ENCODE data around the gene EDIL3. TPM values are rescaled to one million over a fixed set of nuclear protein-coding genes. Genes with fewer than 3 reads are reported as not detected.
"Not testable (repeated sequence)": the region's sequence is repeated elsewhere in the genome, so short reads cannot be mapped to it uniquely, and the experiment has no call there.

Gene EDIL3
- polyA plus RNA-seq, 1 donor: 13.2 TPM

DNA sequence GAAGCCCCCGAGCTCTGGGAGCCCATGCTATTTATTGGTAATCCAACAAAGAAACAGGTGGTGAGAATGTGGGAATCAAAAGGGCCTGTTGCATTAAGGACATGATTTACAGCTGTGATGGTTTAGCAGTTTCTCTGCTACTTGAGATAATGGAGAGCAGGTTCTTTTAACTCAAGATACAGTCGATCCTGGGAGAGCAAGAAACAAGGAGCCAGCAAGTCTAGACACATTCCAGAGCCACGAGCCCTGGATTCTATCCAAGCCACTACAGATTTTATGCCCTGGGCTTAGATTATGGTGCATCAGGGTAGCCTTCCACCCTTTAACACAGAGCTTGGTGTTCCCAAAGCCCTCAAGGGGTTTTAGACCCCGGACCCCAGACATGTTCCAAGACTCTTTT, 87.0 kb downstream of the EDIL3 start:
- DNase-seq: not testable (repeated sequence)

DNA sequence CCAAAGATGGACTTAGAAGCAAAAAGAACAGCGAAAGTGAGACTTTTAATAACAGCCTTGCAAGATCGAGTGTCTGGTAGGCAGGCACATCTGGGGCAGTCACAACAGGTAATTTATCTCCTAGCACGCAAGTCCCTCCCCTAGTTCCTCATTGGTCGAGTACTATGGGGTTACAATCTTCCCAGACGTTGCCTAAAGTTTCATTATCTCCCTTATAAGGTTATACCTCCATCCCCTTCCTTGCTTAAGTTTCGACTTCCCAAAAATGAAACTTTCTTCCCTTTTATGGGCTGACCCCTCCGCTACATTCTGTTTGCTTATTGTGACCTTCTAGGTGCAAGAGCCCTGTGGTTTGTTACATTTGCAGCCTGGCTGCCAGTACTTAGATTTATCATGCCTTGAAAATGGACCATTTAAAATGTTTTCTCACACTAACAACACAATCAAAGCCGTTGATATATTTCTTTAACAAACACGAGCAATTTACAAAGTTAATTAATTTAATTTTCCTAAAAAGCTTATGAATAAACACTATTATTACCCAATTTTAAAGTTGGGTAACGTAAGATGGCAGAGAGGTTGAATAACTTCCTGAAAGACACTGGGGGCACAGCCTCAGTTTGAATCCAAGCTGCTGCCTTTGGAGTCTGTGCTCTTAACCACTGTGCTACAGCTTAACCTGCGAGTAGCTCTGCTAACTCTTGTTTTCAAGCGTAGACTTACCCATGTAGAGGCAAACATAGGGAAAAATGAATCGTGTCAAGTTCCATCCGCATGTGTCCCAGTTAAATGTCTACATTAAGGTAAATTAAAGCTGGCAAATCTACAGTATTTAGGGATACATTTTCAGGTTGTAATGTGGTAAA, 91.7 kb downstream of the EDIL3 start:
- no peak for DNase-seq

DNA sequence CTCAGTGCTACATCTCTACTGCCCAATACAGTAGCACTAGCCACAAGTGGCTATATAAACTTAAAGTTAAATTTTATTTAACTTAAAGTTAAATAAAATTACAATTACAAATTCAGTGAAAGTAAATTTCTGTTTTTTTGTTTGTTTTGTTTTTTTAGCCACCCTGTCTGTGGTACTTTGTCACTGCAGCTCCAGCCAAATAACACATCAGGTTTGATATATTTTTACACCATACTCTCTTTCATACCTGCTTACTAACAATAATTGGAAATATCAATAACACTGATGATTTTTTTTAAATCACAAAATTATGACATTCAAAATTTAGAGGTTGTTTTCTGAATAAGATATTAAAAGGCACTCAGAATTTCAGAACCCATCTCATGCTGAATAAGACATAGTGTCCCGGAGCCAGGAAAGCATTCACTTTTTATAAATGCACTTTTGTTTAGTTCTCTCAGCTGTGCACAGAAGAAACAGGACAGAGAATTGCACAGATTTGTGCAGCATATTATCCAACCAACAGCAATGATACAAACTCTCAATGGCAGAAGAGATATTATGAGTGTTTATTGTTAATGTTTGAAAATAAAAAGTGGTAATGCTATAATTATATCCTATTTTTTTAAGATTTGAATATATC, 92.6 kb downstream of the EDIL3 start:
- DNase-seq: no peak

DNA sequence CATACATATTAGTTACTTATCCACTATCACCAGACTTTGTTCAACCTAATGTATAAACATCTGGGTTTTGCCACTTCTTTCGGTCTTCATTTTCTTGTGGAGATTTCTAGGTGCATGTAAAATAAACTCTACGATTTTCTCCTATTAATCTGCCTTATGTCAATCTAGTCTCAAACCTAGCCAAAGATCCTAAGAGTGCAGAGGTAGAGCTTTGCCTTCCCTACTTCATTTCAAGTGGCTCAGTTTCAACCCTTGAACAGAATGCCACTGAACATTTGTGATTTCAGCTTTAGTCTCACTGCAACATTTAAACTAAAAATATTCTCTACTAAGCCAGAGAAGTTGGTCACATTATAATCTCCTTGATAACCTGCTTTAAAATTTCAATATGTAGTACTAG, 94.0 kb downstream of the EDIL3 start:
- DNase-seq: no peak

DNA sequence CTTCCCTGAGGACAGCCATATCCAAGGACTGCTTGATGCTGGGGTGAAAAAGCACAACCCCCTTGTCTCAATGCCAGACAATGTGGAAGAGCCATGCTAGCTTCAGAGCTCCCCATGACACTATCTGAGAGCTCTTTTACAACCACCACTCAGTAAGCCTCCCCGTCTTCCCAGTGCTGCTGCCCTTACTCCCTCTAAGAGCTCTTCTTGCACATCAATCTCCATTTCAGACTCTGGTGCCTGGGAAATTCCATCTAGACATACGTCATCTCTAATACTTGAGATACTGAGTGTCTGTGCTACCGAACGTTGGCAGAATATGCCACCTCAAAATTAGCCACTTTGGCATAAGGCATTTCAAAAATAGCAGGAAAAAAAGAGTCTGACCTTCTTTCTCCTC, 94.5 kb downstream of the EDIL3 start:
- no peak for DNase-seq

DNA sequence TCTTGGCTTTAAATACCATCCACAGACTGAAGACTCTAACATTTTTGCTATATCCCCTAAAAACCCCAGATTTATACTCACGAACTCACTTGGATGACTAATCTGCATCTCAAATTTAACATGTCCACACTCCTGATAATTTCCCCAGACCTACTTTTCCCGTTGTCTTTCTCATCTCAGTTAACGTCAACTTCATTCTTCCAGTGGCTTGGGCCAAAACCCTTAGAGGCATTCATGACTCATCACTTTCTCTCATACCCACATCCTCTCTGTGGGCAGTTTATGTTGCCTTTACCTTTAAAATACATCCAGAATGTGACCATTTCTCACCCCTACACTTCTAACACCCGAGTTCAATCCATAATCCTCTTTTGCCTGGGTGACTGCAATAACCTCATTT, 96.7 kb downstream of the EDIL3 start:
- DNase-seq: no peak

DNA sequence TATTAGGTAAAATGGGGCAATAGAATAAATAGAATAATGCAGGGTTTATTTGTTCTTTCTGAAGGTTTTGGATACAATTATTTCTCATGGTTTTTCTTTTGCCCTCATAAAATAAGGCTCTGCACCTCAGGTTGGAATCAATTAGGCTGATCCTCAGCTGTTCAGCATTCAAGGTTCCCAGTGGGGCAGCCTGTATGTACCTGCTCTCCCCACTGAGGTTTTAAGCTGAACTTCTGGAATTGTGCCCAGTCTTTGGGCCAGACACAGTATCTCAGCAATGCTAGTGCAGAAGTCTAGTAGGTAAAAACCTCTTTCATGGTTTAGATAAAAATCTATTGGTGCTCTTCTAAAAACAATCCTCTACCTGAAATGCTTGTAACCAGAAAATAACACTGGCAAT, 98.0 kb downstream of the EDIL3 start:
- DNase-seq: no peak

DNA sequence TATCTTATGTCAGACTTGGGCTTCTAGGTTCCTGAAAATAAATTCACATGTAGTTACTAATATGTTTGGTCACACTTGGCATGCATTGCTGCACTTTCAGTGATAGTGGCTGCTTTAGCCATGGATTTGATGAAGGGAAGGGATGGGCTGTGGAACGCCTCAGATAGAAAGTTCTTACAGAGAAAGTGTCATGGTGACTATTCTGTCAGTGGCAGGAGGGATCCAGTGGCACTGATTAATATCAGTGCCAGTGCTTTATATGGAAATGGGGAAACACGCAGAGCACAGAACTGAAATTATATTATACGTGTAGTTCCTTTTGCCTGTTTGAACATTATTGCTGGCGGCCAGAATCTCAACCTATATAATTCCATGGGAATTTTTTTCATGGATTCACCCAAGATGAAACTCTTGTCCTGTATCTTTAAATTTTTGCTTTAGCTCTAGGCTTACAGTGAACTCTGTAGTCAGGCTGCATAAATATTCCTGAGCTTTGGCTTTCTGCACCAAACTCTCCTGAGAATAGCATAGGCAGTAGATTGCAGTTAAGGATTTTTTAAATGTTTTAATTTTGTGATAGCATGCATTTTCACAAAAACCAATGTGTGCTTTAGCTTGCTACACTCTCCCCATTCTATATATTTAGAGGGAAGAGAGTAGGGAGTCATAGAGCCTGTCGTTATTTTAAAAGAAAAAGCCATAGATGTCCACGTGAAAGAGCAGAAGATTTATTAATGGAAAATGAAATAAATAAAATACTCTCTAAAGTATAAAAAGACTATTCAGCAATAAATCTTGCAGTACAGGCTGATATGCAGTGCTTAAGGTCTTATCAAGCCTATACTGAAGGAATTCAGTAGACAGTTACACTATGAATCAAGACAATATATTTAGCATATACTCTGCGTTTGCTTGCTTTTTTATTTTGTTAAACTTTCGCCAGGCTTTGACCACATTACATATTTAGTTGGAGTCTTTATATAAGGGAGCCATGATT, 98.7 kb downstream of the EDIL3 start:
- DNase-seq: peak; percentile 13

DNA sequence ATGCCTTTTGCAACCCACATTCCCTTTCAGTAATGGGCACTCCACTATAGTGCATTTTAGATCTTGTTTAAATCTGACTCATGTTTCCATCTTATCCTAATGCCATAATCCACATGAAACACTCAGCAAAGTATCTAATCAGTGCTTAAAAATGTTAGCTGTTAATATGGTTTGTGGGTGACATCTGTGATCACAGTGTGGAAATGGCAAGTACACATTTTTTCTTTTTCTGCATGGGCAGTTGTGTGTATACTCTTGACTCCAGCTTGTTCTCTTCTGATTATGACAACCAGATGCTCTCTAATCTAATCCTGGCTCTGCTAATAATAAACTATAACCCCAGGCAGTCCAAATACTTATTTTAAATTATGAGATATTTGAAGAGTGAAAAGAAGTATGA, 103.3 kb downstream of the EDIL3 start:
- no peak for DNase-seq

DNA sequence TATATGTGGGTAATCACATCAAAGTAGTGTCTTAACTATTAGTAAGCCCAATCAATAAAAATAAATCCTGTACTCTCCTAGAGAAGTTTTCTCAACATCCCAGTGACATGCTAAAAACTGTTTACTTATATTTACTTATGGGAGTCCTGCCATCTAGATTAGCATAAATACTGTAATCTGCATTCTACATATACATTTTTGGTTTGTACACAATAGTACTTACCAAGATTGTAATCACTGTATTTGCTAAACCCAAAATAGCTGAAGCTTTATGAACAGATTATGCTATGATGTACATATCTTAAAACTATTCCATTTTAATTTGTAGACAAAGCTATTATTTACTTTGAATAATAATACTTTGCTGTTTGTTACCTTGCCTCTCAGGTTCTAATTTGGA, 105.4 kb downstream of the EDIL3 start:
- DNase-seq: no peak

DNA sequence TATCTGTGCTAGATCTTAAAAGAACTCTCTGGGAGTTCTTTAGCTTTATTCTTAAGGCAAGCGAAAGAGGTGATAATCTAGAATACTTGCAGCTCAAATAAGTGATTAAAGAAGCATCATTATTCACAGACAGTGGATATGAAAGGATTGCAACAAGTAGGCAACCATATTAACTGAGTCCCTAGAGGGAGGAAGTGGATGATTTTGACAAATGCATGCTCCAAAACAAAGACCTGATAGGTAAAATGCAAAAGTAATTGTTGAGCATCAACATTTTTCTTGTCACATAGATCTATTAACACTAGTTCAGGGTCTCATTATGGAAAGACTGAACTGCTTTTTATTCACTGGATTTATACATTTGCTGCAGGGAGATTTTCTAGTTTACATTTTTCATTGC, 109.1 kb downstream of the EDIL3 start:
- no peak for DNase-seq

DNA sequence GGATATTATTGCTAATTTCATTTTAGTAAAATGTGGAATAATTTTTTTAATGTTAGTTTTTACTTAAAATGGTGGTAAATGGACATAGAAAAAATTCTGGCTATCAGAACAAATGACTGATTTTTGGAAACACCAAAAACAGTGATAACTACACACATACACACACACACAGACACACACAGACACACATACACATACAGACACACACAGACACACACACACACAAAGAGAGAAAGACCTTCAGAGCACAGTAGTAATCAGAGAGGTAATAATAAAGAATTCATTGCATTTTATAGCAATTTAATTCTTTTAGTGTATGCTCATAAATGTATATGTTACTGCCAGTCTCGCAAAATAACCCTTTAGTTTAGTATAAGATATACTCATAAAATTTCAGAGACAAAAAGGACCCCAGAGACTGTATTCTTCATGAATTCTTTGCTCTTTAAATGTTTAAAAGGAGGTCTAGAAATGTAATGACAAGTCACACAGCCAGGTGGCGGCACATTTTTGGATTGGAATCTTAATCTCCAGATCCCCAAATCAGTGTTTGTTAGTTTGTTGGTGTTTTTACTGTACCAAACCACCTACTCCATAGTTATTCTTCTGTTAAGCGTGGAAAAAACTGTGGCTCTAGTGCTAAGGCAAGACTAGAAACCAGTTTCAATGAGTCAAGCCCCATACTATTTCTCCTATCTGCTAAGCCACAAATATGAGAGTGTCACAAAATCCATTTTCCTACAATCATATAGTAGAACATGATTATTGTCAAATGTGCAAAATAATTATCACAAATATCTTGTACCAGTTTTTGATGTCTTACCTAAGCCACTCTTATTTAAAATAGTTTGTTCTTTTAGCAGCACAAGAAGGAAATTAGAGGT, 109.9 kb downstream of the EDIL3 start:
- peak; percentile 8 for DNase-seq

DNA sequence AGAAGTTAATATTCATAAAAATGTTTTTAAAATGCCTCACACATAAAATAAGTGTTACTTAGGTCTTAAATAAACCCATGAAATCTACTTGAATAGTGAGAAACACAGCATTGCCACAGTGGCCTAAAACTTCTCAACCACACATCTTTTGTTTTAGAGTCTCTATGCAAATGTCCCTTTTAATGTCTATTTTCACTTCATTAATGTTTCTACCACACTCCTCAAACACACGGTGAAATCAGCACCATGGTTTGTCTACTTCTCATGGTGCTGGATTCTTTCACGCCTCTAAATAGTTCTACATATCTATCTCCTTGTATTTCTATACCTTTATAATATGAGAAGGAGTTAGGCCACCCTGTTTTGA, 111.2 kb downstream of the EDIL3 start:
- no peak for DNase-seq

DNA sequence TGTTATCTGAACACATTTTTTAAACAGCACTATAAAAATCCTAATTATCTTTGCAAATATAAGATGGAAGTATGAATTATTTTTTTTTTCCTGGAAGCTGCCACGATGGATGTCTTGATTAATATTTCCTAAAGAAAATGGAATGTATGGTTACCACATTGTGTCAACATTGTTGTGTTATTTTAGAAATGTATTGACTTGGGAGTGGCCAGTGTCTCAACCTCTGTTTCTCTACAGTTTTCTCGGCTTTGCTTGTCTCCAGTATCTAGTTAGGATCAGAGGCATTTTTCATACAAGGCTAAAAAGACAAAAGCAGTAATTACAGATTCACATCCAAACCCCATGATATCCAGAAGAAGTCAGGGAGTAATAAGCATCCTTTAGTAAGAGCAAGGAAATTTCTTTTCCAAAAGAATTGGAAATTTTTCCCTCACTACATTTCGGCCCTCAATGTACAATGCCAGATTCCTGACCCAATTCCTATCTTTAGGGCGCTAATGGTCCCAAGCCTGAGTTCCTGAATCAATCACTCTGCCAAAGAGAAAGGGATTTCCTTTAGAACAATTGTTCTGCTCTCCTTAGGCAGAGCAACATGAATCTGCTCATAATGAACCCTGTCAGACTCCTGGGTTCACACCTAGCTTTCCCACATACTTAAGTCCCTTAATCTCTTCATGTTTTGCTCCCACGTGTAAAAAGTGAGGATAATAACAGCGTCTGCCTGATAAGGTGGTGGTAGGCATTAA, 111.7 kb downstream of the EDIL3 start:
- DNase-seq: no peak

DNA sequence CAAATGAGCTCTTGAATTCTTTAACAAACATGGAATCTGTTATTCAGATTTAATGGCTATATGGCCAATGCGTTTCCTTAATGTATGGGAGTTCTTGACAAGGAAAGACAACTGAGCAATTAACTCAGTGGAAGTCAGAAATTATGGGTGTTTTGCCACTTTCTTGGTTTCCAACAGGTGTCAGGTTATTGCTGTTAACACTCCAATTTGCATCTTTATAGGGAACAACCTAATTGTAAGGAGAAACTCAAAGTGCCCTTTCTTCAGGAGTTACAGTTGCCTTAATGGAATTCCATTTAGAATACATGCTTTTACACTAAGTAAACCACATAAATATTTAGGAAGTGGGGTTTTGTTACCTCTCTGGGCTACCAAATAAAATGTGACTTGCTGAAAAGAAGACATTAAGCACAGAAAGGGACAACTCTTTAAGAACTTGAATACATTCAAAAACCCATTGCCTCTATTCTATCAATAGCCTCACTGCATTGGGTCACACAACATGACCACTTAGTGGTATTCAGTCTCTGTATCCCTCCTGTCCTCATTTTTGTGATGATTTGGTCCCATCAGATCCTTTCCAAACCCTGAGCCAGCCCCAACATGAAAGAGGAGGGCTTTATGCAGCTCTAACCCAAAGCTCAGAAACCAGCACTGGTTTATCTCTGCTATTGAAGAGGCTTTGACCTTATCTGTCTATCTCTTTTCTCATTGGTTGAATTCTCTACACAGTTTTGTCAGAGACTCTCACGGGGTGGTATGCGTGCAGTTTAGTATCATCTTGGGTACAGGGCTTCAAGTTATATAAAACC, 118.7 kb downstream of the EDIL3 start:
- DNase-seq: no peak

DNA sequence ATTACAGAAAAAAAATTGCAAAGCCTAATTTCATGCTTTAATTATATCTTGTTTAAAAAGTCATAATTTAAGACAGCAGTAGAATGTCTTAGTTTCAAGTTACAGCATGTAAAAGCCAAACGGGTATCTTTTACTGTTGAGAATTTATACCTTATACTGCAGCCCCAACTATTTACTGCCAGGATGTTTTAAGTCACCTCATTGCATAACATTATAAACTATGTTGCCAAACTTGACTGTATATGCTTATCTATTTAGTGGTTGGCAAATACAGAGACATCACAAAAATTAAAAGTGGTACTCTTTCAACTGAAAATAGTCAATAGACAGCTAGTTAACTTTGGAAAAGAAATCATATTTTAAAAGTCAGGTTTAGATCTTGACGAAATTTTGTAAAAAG, 119.5 kb downstream of the EDIL3 start:
- no peak for DNase-seq

DNA sequence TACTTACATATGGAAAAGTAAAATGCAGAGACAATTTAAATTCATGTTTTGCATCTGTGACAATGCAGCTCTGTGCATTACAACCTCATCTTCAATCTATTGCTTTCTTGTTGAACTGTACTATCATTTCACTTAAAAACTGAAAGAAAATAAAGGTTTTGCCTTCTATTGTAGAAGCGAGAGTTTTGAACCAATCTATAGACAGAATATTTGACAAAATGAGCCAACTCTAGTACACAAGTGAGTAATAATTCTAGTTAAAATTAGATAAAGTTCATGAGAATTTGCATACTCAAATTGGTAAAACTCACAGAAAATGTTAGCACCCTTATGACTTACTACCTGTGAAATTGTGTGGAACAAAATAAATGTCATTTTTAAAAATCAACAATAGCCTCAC, 123.7 kb downstream of the EDIL3 start:
- DNase-seq: no peak

DNA sequence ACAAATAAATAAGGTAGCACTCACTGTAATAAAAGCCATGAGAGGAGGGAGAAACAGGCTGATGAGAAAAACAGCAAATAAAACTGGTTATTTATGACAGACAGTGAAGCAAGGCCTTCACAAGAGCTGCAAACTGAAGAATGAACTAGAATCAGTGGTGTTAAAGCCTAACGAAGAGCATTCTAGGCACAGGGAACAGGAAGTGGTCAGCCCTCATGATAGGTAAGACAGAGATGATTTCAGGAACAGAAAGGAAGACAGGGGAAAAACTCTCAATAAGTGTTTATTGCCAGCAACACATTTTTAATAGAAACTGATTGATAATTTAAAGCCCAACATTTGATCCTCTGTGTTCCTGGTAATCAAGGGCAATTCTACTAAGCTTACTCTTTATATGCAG, 124.5 kb downstream of the EDIL3 start:
- DNase-seq: no peak

DNA sequence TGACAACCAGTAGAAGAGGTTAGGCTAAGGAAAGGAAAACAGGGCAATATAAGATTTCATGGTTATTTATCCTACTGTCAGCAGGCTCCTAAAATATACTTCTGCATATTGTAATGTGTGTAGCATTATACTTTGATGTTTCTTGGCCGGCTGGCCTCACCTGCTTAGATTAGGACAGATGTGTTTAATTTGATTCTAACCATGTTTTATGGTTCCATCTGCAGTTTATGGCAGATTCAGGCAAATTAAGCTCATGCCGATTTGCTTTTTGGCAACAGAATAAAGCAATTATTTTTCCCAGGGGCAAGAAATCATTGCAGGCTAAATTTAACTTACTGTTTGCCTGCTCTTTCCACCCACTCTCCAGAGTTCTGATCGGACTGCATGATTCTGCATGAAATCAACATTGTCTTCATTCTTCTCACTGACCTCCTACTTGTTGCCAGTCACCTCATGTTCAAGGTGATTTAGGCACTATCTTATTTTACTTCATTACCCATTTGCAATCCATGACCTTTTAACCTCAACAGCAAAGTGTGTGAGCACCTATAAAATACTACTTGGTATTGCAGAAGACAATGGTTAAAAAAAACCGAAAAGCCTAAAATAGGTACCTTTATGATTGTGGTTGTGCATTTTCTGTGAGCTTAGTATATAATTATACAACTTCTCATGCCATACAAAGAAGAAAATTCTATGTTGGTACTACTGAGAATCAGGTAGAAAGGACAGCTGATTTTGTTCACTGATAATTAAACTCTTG, 125.2 kb downstream of the EDIL3 start:
- no peak for DNase-seq

DNA sequence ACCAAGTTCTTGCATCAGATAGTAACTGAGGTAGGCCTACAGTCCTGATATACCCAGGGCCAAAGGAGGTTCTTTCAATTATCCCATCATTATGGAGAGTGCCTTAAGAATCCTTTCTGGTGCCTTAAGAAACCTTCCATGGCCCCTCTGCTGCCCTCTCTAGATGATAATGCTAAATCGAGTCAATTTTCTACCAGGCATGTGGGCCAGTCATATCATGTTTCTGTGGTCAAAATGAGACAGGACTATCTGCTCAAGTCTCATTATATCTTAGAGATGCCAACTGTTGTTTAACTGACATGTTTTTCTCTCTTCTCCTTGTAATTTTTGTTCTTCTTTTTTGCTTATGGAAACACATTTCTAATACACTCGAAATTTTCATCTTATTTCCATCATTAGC, 127.6 kb downstream of the EDIL3 start:
- DNase-seq: no peak

Measured in hindlimb muscle (tissue), 1 donor.